GM21526 (cell line): Measurements from ENCODE around the gene MAPK1IP1L.

Experiments used
- ATAC-seq: cut with Tn5 transposase; IDR thresholded peaks from one replicate; pipeline ENCODE4 v1.9.1; 2021; ENCODE audit warnings: moderate library complexity; ENCODE audit not compliant: unreplicated experiment, low FRiP score

Gene MAPK1IP1L

GRCh38 chr14:55092341-55092740 is 40.9 kb downstream of the MAPK1IP1L start:
- no peak for ATAC-seq

DNA sequence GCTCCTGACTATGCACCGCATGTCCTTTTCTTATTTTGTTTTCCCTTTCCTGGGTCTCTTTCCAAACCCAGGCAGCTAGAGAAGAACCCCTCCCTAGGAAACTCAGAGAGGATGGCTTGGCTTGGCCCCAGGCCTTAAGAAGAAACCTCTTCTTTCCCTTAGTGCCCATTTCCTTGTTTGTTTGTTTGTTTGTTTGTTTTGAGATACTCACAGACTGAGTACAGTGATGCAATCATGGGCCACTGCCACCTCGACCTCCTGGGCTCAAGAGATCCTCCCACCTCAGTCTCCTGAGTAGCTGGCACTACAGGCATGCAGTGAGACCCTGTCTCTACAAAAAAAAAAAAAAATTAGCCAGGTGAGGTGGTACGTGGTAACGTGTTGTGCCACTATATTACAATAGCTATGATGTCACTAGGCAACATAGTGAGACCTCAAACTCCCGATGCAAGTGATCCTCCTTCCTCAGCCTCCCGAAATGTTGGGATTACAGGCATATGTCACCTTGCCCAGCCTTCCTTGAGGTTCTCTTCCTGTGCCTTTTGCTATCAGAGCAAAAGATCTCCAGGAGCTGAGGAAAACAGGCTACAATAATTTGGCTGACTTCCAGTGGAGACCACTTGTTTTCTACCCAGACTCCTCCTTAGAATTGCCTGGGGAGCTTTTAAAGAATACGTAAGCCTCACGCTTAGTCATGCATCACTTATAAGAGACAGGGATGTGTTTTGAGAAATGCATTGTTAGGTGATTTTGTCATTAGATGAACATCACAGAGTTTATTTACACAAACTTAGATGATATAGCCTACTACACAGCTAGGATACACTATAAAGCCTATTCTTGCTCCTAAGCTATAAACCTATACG is 43.1 kb downstream of the MAPK1IP1L start:
- no peak for ATAC-seq

- peak; percentile 58 for ATAC-seq
Measured at GRCh38 chr14:55097881-55098560, 46.6 kb downstream of the MAPK1IP1L start.

- ATAC-seq, result no peak
Measured at GRCh38 chr14:55098561-55098898, 47.1 kb downstream of the MAPK1IP1L start.

- no peak for ATAC-seq
Measured at GRCh38 chr14:55099756-55100155, 48.3 kb downstream of the MAPK1IP1L start.

- no peak for ATAC-seq
Measured at GRCh38 chr14:55101698-55102097, 50.3 kb downstream of the MAPK1IP1L start.

DNA sequence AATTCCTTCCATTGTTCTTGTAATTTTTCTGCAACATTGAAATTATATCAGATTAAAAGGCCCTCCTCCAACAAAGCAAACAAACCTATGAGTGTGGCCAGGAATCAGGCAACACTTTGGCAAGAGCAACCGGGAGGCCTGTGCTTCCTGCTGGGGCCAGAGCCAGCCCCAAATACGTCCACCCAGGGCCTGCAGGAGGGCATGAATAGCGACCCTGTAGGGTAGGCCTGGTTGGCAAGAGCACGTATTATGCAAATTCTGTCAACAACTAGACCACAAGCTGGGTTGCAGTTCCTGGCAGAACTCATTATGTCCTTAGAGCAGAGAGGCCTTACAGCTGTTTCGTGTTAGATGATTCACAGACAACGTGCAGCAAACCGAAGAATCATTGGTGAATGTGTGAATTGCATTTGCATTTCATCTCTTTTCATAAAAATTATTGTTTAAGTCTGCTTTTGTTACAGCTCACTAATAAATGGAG is 50.7 kb downstream of the MAPK1IP1L start:
- peak; percentile 65 for ATAC-seq

DNA sequence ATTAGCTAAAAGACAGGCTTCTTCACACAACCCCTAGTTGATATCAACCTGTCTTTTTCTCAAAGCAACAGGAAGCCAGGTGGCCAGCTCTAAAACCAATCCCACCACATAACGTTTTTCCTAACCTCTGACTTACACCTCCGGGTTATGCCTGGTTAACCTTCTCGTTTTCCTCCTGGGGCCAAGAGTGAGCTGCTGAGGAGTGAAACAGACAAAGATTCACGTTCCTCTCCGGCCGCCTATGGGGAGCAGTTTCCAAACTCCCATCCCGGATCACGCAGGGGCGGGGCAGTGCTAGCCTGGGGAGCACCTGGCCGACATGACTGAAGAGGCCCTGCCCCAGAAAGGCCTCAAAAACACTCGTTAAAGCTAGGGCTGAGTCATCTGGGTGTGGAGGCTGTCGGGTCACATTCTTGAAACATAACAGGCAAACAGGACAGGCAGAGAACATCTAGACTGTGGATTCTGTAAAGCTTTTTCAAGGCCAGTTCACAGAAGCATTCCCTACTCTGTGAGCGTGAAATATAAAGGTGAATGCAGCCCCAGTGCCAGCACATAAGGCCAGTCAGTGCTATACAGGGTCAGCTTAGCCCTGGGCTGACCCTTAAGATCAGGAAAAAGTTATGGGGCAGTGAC is 51.7 kb downstream of the MAPK1IP1L start:
- no peak for ATAC-seq

DNA sequence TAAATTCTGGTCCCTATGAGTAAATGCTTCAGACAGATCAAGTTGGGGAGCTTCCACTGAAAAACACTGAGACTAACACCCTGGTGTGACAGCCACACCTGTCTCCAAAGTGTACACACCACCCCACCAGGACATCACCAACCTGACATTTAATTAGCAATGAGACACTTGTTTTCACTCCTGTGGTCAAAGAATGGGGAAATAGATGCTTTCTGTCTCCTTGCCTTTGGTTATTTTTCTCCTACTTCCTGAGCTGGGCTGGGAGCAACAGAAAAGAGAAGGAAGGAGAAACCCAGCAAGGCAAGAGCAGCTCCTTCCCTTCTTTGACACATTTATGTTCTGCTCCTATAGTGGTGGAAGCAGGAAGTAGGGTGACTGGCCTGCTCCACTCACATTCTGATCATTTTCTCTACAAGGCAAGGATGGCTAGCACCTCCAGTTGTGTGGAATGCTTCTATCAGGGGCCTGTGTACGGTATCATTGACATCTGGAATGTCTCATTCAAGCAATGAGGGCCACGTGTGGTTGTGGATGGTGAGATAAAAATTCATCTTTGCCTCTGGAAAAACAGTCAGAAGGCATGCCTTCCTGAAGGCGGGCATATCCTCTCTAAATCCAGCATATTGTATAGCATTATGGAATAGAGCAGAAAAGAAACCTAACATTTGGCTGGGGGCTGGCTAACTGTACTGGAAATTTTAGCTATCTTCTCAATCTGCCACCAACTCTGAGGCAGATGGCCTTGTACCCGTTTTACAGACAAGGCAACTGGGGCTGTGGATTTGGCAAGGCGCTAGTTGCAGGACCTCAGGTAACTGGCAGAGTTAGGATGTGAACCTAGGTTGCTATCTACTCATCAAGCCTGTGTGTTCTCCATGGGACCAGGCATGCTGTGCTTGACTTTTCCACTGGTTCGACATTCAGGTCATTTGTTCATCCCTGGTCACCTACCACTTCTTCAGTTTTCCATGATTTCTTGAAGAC is 52.8 kb downstream of the MAPK1IP1L start:
- ATAC-seq, result no peak

GRCh38 chr14:55105991-55106390 is 54.5 kb downstream of the MAPK1IP1L start:
- no peak for ATAC-seq

GRCh38 chr14:55107766-55108554 is 56.5 kb downstream of the MAPK1IP1L start:
- no peak for ATAC-seq

GRCh38 chr14:55109836-55110235 is 58.4 kb downstream of the MAPK1IP1L start:
- ATAC-seq, result no peak

DNA sequence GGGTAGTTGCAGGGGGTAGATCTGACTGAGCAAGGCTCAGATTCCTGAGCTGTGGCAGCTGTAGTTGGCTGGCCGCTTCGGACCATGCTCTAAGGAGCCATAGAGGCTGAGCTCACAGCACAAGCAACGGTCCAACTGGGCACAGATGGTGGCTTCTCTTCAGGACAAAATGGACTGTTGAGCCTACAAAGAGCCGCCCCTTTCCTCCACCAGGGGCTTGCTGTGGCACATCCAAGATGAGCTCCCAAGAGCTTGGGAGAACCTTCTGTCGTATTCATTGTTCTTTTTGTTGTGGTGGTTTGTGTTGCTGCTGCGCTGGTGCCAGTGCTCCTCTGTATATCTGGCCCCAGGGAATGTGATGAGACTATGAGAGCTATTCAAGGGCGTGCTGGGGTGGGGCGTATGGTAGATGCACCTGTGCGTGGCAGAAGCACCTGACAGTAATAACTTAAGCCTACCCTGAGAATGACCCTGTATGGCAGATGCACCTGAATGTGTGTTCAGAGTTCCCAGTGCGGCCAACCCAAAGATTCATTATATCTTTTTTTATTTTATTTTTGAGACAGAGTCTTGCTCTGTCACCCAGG is 59.8 kb downstream of the MAPK1IP1L start:
- no peak for ATAC-seq

- ATAC-seq, result no peak
Measured at GRCh38 chr14:55114720-55115119, 63.3 kb downstream of the MAPK1IP1L start.

DNA sequence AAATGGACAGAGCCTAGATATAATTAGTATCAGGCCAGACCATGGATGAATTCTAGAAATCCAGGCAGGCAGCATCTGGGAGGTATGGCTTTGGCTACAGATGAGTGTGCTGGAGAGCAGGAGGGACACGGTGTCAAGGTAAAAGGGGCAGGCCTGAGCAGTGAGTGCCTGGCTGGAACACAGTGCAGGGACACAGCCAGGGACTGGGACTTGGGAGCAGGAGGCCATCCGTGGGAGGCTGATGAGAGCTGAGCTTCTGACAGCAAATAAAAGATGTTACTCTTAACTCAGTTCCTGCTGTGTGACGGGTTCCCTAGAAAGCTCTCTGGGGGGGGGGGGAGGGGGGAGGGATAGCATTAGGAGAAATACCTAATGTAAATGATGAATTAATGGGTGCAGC is 64.0 kb downstream of the MAPK1IP1L start:
- ATAC-seq, result no peak

DNA sequence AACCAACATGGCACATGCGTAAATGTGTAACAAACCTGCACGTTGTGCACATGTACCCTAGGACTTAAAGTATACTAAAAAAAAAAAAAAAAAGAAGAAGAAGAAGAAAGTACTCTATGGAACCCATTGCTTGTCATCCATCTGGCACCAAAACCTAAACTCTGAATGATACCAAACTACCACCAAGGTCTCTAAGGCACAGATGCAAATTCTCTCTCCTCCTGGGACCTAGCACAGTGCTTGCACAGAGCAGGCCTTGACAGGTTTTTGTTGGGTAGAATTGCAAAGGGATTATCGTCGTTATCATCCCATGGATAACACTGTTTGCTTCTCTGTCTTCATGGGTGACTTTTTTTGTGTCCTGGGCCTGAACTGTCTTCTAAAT is 64.4 kb downstream of the MAPK1IP1L start:
- ATAC-seq, result no peak

- no peak for ATAC-seq
Measured at GRCh38 chr14:55116246-55117030, 65.0 kb downstream of the MAPK1IP1L start.

- ATAC-seq, result no peak
Measured at GRCh38 chr14:55117803-55118441, 66.5 kb downstream of the MAPK1IP1L start.
